ENCODE data around the gene CTSD. TPM values are rescaled to one million over a fixed set of nuclear protein-coding genes. Genes with fewer than 3 reads are reported as not detected.

CTSD gene
- total and polyA plus RNA-seq, 2 experiments from 2014 or later, result 67.1 to 251 TPM

DNA sequence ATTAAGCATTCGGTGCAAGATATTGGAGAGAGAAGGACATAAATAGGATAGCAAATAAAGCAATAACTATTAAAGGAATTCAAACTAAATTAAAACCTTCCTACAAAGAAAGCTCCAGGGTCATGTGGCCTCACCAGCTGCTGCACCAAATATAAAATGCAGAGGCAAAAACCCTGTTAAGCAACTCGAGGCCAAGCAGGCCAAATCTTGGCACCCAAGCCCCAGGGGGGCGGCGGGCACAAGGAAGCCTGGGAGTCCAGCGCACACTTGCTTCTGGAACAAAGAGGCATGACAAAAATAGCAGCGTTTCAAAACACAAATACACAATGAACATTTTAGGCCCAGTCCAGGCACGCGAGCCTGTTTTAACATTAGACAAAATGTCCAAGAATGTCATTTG lies 46.0 kb downstream of the CTSD start:
- Histone ChIP-seq H3K4me2 (no peak overlapping the region), H2AFZ (no peak overlapping the region), H3K27me3 (ENCODE audit: insufficient read depth) (no peaks in the 10 kb centered on the region), H3K4me1 (ENCODE audit: insufficient read depth) (no peaks in the 10 kb centered on the region), H3K4me3 (no peak overlapping the region), H3K27ac (ENCODE audit: low read depth) (no peak overlapping the region), H3K36me3 (ENCODE audit: insufficient read depth) (no peaks in the 10 kb centered on the region), H3K9me2 (ENCODE audit: insufficient read depth) (no peaks in the 10 kb centered on the region), H3F3A (replicated peaks; ENCODE audit: low read depth) (no peaks in the 10 kb centered on the region), H4K20me1 (replicated peaks; ENCODE audit: insufficient read depth) (peaks cover 3% of the 10 kb centered on the region; the same call in 1 of the 2 replicates), H3K79me2 (replicated peaks; ENCODE audit: insufficient read depth) (no peaks in the 10 kb centered on the region)
- ATAC-seq (no peak), DNase-seq (ENCODE audit: low spot score) (no peak)
- H3K27ac Mint-ChIP-seq, result no peak overlapping the region
- no peak overlapping the region for H3K4me3 Mint-ChIP-seq
- H3K4me1 Mint-ChIP-seq, result no peaks in the 10 kb centered on the region
- H3K27me3 Mint-ChIP-seq (ENCODE audit: insufficient read depth, low read depth, poor library complexity), result peaks cover 3% of the 10 kb centered on the region
- H3K9me3 Mint-ChIP-seq, result peaks cover 4% of the 10 kb centered on the region; the same call in 2 of the 3 replicates
- H3K36me3 Mint-ChIP-seq (ENCODE audit: low read depth), result no peaks in the 10 kb centered on the region
- TF ChIP-seq POLR2AphosphoS5 (IDR thresholded peaks at IDR 0.05; ENCODE audit: low read depth) (no peak), ZNF331 (CRISPR knock-in tag; IDR thresholded peaks at IDR 0.05; ENCODE audit: low read depth) (no peak), ZNF114 (CRISPR knock-in tag; IDR thresholded peaks at IDR 0.05) (no peak), CREB1 (CRISPR knock-in tag; IDR thresholded peaks at IDR 0.05; ENCODE audit: low read depth) (no peak), STAT1 (IDR thresholded peaks at IDR 0.05; ENCODE audit: unreplicated experiment) (no peak), NANOG (IDR thresholded peaks at IDR 0.05; ENCODE audit: borderline replicate concordance) (no peak), EZH2phosphoT487 (IDR thresholded peaks at IDR 0.05; ENCODE audit: unreplicated experiment) (no peak)
- TF ChIP-seq, protein P1, sequence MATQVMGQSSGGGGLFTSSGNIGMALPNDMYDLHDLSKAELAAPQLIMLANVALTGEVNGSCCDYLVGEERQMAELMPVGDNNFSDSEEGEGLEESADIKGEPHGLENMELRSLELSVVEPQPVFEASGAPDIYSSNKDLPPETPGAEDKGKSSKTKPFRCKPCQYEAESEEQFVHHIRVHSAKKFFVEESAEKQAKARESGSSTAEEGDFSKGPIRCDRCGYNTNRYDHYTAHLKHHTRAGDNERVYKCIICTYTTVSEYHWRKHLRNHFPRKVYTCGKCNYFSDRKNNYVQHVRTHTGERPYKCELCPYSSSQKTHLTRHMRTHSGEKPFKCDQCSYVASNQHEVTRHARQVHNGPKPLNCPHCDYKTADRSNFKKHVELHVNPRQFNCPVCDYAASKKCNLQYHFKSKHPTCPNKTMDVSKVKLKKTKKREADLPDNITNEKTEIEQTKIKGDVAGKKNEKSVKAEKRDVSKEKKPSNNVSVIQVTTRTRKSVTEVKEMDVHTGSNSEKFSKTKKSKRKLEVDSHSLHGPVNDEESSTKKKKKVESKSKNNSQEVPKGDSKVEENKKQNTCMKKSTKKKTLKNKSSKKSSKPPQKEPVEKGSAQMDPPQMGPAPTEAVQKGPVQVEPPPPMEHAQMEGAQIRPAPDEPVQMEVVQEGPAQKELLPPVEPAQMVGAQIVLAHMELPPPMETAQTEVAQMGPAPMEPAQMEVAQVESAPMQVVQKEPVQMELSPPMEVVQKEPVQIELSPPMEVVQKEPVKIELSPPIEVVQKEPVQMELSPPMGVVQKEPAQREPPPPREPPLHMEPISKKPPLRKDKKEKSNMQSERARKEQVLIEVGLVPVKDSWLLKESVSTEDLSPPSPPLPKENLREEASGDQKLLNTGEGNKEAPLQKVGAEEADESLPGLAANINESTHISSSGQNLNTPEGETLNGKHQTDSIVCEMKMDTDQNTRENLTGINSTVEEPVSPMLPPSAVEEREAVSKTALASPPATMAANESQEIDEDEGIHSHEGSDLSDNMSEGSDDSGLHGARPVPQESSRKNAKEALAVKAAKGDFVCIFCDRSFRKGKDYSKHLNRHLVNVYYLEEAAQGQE (IDR thresholded peaks at IDR 0.05; ENCODE audit: unreplicated experiment), result no peak
- TF ChIP-seq, protein P2, sequence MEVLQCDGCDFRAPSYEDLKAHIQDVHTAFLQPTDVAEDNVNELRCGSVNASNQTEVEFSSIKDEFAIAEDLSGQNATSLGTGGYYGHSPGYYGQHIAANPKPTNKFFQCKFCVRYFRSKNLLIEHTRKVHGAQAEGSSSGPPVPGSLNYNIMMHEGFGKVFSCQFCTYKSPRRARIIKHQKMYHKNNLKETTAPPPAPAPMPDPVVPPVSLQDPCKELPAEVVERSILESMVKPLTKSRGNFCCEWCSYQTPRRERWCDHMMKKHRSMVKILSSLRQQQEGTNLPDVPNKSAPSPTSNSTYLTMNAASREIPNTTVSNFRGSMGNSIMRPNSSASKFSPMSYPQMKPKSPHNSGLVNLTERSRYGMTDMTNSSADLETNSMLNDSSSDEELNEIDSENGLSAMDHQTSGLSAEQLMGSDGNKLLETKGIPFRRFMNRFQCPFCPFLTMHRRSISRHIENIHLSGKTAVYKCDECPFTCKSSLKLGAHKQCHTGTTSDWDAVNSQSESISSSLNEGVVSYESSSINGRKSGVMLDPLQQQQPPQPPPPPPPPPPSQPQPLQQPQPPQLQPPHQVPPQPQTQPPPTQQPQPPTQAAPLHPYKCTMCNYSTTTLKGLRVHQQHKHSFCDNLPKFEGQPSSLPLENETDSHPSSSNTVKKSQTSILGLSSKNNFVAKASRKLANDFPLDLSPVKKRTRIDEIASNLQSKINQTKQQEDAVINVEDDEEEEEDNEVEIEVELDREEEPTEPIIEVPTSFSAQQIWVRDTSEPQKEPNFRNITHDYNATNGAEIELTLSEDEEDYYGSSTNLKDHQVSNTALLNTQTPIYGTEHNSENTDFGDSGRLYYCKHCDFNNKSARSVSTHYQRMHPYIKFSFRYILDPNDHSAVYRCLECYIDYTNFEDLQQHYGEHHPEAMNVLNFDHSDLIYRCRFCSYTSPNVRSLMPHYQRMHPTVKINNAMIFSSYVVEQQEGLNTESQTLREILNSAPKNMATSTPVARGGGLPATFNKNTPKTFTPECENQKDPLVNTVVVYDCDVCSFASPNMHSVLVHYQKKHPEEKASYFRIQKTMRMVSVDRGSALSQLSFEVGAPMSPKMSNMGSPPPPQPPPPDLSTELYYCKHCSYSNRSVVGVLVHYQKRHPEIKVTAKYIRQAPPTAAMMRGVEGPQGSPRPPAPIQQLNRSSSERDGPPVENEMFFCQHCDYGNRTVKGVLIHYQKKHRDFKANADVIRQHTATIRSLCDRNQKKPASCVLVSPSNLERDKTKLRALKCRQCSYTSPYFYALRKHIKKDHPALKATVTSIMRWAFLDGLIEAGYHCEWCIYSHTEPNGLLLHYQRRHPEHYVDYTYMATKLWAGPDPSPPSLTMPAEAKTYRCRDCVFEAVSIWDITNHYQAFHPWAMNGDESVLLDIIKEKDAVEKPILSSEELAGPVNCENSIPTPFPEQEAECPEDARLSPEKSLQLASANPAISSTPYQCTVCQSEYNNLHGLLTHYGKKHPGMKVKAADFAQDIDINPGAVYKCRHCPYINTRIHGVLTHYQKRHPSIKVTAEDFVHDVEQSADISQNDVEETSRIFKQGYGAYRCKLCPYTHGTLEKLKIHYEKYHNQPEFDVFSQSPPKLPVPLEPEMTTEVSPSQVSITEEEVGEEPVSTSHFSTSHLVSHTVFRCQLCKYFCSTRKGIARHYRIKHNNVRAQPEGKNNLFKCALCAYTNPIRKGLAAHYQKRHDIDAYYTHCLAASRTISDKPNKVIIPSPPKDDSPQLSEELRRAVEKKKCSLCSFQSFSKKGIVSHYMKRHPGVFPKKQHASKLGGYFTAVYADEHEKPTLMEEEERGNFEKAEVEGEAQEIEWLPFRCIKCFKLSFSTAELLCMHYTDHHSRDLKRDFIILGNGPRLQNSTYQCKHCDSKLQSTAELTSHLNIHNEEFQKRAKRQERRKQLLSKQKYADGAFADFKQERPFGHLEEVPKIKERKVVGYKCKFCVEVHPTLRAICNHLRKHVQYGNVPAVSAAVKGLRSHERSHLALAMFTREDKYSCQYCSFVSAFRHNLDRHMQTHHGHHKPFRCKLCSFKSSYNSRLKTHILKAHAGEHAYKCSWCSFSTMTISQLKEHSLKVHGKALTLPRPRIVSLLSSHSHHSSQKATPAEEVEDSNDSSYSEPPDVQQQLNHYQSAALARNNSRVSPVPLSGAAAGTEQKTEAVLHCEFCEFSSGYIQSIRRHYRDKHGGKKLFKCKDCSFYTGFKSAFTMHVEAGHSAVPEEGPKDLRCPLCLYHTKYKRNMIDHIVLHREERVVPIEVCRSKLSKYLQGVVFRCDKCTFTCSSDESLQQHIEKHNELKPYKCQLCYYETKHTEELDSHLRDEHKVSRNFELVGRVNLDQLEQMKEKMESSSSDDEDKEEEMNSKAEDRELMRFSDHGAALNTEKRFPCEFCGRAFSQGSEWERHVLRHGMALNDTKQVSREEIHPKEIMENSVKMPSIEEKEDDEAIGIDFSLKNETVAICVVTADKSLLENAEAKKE (CRISPR knock-in tag; IDR thresholded peaks at IDR 0.05), result no peak

All from GM23338 (cell line).